Fibroblast of lung (primary cell): Measurements from ENCODE around the gene SNAPC5.

Experiments used
- CTCF ChIP-seq, 2 donors: IDR thresholded peaks in 1 of 2; conservative IDR thresholded peaks in 1 of 2; 1 replicate in 1 of 2; 2 replicates in 1 of 2; pipeline ENCODE4 v1.5.1; 2011 to 2012; ENCODE audit warnings: low read length in 2 of 2, control low read depth in 1 of 2, inconsistent platforms in 1 of 2, low read depth in 1 of 2, mild to moderate bottlenecking in 1 of 2
- EZH2 ChIP-seq: IDR thresholded peaks from 2 replicates; pipeline ENCODE4 v1.5.1; 2012; ENCODE audit warnings: low read length, control low read depth, mild to moderate bottlenecking; ENCODE audit errors: missing control alignments

DNA sequence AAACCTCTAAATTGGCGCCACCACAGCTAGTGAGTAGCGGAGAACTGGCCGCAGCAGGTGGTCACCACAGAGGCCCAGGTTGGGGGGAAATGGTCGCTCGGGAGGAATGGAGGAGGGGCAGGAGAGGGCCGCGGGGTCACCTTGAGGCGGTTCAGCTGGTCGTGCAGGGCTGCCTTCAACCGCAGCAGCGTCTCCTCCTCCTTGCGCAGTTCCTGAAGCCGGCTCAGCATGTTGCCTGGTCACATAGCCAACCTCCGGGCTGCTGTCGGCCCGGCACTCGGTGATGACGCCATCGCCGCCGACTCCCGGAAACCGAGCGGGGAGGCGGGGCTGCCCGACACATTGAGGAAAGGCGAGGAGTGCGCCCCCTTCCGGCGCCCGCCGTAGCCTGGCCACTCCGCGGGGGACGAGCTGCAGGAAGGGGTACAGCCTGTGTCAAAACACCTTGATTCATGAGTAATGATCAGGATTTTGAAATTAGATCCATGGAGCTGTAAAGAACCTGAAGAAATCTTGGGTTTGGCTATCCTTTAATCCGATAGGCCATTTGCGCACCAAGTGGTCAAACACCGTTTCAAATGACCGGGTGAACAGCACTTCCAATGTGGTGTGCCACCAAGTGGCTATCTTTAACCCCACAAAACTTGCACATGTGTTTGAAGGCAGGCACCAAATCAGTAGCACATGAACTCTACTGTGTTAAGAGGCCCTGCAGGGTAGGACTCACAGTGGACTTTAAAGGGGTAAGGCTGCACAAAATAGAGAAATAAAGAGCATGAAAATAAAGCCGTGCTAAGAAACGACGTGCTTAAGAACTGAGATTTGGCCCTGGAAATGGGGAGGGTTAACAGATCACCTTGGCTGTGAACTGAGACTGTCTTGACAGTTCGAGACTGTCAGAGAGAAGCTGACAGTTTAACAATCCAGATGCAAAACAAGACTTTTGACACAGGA, at the start of gene SNAPC5:
- TF ChIP-seq CTCF (conservative IDR thresholded peaks at IDR 0.05 in 1 of 2, IDR thresholded peaks at IDR 0.05 in 1 of 2; ENCODE audit: low read depth in 1 of 2, low read length in 2 of 2) (peak; percentile 83 to 89), EZH2 (no peak)
